Upper lobe of left lung (tissue), 4 donors: ENCODE measurements around the gene SYNDIG1L.

Experiments used
- EP300 ChIP-seq, 4 donors: sonication (generic); formaldehyde crosslinking; IDR thresholded peaks; one replicate each; pipeline ENCODE4 v1.5.1; 2017; ENCODE audit warnings: antibody characterized with exemption in 4 of 4, control low read depth in 2 of 4
- POLR2A ChIP-seq, 4 donors: fragments of 450-650 bp; IDR thresholded peaks; one replicate each; pipeline ENCODE4 v1.5.1; 2016 to 2017; ENCODE audit warnings: antibody characterized with exemption in 4 of 4, mild to moderate bottlenecking in 2 of 4
- POLR2AphosphoS5 ChIP-seq, 2 donors: sonication (generic); formaldehyde crosslinking; IDR thresholded peaks; one replicate each; pipeline ENCODE4 v1.5.1; 2017; ENCODE audit warnings: antibody characterized with exemption in 2 of 2
- TF ChIP-seq, protein P1 (sequence below), 6 experiments: fragments of 450-650 bp in 4 of 6; fragments of 200-600 bp in 2 of 6; sonication (generic) in 2 of 6; IDR thresholded peaks; one replicate each; pipeline ENCODE4 v1.5.1; 2016 to 2019; ENCODE audit warnings: antibody characterized with exemption in 6 of 6

GRCh38 chr14:74360163-74360562 lies 65.8 kb downstream of the SYNDIG1L start:
- TF ChIP-seq, protein P1, sequence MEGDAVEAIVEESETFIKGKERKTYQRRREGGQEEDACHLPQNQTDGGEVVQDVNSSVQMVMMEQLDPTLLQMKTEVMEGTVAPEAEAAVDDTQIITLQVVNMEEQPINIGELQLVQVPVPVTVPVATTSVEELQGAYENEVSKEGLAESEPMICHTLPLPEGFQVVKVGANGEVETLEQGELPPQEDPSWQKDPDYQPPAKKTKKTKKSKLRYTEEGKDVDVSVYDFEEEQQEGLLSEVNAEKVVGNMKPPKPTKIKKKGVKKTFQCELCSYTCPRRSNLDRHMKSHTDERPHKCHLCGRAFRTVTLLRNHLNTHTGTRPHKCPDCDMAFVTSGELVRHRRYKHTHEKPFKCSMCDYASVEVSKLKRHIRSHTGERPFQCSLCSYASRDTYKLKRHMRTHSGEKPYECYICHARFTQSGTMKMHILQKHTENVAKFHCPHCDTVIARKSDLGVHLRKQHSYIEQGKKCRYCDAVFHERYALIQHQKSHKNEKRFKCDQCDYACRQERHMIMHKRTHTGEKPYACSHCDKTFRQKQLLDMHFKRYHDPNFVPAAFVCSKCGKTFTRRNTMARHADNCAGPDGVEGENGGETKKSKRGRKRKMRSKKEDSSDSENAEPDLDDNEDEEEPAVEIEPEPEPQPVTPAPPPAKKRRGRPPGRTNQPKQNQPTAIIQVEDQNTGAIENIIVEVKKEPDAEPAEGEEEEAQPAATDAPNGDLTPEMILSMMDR (IDR thresholded peaks at IDR 0.05) = no peak
- TF ChIP-seq POLR2AphosphoS5 (IDR thresholded peaks at IDR 0.05) = no peak
- no peak for TF ChIP-seq POLR2A (IDR thresholded peaks at IDR 0.05)
- no peak for TF ChIP-seq EP300 (IDR thresholded peaks at IDR 0.05)
